Nephron progenitor cell (in vitro differentiated cells): ENCODE results near the gene GTF3C5.

Source experiments
- DNase-seq: peaks from one replicate; pipeline ENCODE4 v3.0.0; 2021
- H3K27ac Mint-ChIP-seq: 2 replicates; pipeline ENCODE4 v1.8.0; 2021; ENCODE audit warnings: mild to moderate bottlenecking, moderate library complexity, mixed read lengths
- H3K27me3 Mint-ChIP-seq: 2 replicates; pipeline ENCODE4 v1.8.0; 2021; ENCODE audit warnings: mild to moderate bottlenecking, low read depth, mixed read lengths; ENCODE audit not compliant: poor library complexity
- H3K36me3 Mint-ChIP-seq: 2 replicates; pipeline ENCODE4 v1.8.0; 2021; ENCODE audit warnings: low read depth, mixed read lengths
- H3K4me1 Mint-ChIP-seq: 2 replicates; pipeline ENCODE4 v1.8.0; 2021; ENCODE audit warnings: mixed read lengths
- H3K4me3 Mint-ChIP-seq: 2 replicates; pipeline ENCODE4 v1.8.0; 2021; ENCODE audit warnings: mild to moderate bottlenecking, moderate library complexity, mixed read lengths
- H3K9me3 Mint-ChIP-seq: 2 replicates; pipeline ENCODE4 v1.8.0; 2021; ENCODE audit warnings: mild to moderate bottlenecking, moderate library complexity, mixed read lengths
- CTCF ChIP-seq: fragments of 200-600 bp; sonication (generic); IDR thresholded peaks from 2 replicates; pipeline ENCODE4 v1.5.0; 2021; ENCODE audit warnings: antibody characterized with exemption

Gene GTF3C5

GRCh38 chr9:133005957-133006356, 24.8 kb upstream of the GTF3C5 start:
- no peak for TF ChIP-seq CTCF
- DNase-seq = no peak
- H3K4me3 Mint-ChIP-seq = no peak overlapping the region
- H3K27me3 Mint-ChIP-seq = peaks cover 47% of the 10 kb centered on the region
- H3K4me1 Mint-ChIP-seq = peaks cover 16% of the 10 kb centered on the region
- no peak overlapping the region for H3K27ac Mint-ChIP-seq
- no peaks in the 10 kb centered on the region for H3K36me3 Mint-ChIP-seq
- H3K9me3 Mint-ChIP-seq = no peaks in the 10 kb centered on the region

GRCh38 chr9:133006731-133007352, 24.0 kb upstream of the GTF3C5 start:
- TF ChIP-seq CTCF = no peak
- Mint-ChIP-seq H3K4me3 (no peak overlapping the region), H3K27ac (no peak overlapping the region), H3K27me3 (peaks cover 43% of the 10 kb centered on the region), H3K9me3 (peaks cover 5% of the 10 kb centered on the region), H3K4me1 (peaks cover 16% of the 10 kb centered on the region), H3K36me3 (no peaks in the 10 kb centered on the region)
- no peak for DNase-seq

GRCh38 chr9:133008406-133008805, 22.4 kb upstream of the GTF3C5 start:
- no peak for DNase-seq
- Mint-ChIP-seq H3K36me3 (no peaks in the 10 kb centered on the region), H3K4me3 (no peak overlapping the region), H3K27me3 (peaks cover 41% of the 10 kb centered on the region), H3K4me1 (peaks cover 10% of the 10 kb centered on the region), H3K9me3 (peaks cover 5% of the 10 kb centered on the region), H3K27ac (no peak overlapping the region)
- no peak for TF ChIP-seq CTCF

GRCh38 chr9:133008824-133009223, 22.0 kb upstream of the GTF3C5 start:
- H3K9me3 Mint-ChIP-seq = peaks cover 5% of the 10 kb centered on the region
- peaks cover 42% of the 10 kb centered on the region for H3K27me3 Mint-ChIP-seq
- H3K4me1 Mint-ChIP-seq = peaks cover 6% of the 10 kb centered on the region
- TF ChIP-seq CTCF = no peak
- no peak overlapping the region for H3K27ac Mint-ChIP-seq
- no peak overlapping the region for H3K4me3 Mint-ChIP-seq
- H3K36me3 Mint-ChIP-seq = no peaks in the 10 kb centered on the region
- DNase-seq = no peak

GRCh38 chr9:133009906-133010582, 20.8 kb upstream of the GTF3C5 start:
- Mint-ChIP-seq H3K4me1 (no peaks in the 10 kb centered on the region), H3K27me3 (peaks cover 54% of the 10 kb centered on the region), H3K27ac (no peak overlapping the region), H3K4me3 (no peak overlapping the region), H3K9me3 (peaks cover 6% of the 10 kb centered on the region), H3K36me3 (no peaks in the 10 kb centered on the region)
- no peak for DNase-seq
- TF ChIP-seq CTCF = no peak

- Mint-ChIP-seq H3K9me3 (peaks cover 25% of the 10 kb centered on the region), H3K27ac (no peak overlapping the region), H3K4me1 (no peaks in the 10 kb centered on the region), H3K36me3 (no peaks in the 10 kb centered on the region), H3K4me3 (no peak overlapping the region), H3K27me3 (peaks cover 69% of the 10 kb centered on the region)
- DNase-seq = no peak
- no peak for TF ChIP-seq CTCF
Observed at GRCh38 chr9:133014696-133015095, 16.1 kb upstream of the GTF3C5 start.
